Ovary (tissue), 9 donors: ENCODE results near the gene ZNF296. TPM values are rescaled to one million over a fixed set of nuclear protein-coding genes. Genes with fewer than 3 reads are reported as not detected.
"Not testable (repeated sequence)": the region's sequence is repeated elsewhere in the genome, so short reads cannot be mapped to it uniquely, and the experiment has no call there.

ENCODE experiments used
- DNase-seq, 5 donors: peaks; one replicate each; pipeline ENCODE4 v3.0.0-alpha.2; 2019 to 2020
- H3K27ac ChIP-seq, 2 donors: fragments of 200-600 bp; one replicate each; pipeline versions ENCODE4 v1.5.1 to v1.8.0; 2019 to 2022
- H3K27me3 ChIP-seq: fragments of 200-600 bp; one replicate; pipeline ENCODE4 v1.8.0; 2022
- H3K36me3 ChIP-seq: fragments of 200-600 bp; sonication (generic); one replicate; pipeline ENCODE4 v1.5.1; 2019
- H3K4me1 ChIP-seq: one replicate; pipeline ENCODE4 v1.8.1; 2013; ENCODE audit warnings: mild to moderate bottlenecking, moderate library complexity; ENCODE audit not compliant: insufficient read depth
- H3K4me3 ChIP-seq: fragments of 200-600 bp; sonication (generic); one replicate; pipeline ENCODE4 v1.5.1; 2017
- H3K9me3 ChIP-seq, 2 donors: fragments of 200-600 bp in 1 of 2; sonication (generic) in 1 of 2; one replicate each; pipeline versions ENCODE4 v1.5.1 to v1.8.1; 2013 to 2019; ENCODE audit warnings: mild to moderate bottlenecking in 1 of 2, moderate library complexity in 1 of 2
- EP300 ChIP-seq: sonication (generic); formaldehyde crosslinking; IDR thresholded peaks from one replicate; pipeline ENCODE4 v1.6.1; 2017; ENCODE audit warnings: antibody characterized with exemption
- POLR2A ChIP-seq: fragments of 450-650 bp; IDR thresholded peaks from one replicate; pipeline ENCODE4 v1.6.1; 2017; ENCODE audit warnings: antibody characterized with exemption, mild to moderate bottlenecking, moderate library complexity
- WGBS, 3 donors: extraction: QIAGEN DNeasy Blood & Tissue Kit in 1 of 3; methylation state at CpG; one replicate each; pipeline versions ENCODE4 v1.1.5 to v1.1.7; 2013 to 2017; 5-methylcytosine and 5-hydroxymethylcytosine counted together
- intact Hi-C, 4 donors: fragments of 100-400 bp; cut with DNase I; formaldehyde crosslinking; loops; one replicate each; pipeline versions ENCODE4 v1.11.0 to v1.15.1; 2022 to 2023
- polyA plus RNA-seq, 2 donors: library from polyadenylated mRNA; stranded (reverse); fragments of 200-250 nt in 1 of 2; fragments of 350-450 nt in 1 of 2; fragmentation: Illumina TruSeq in 1 of 2; extraction: RNeasy Lipid Tissue Mini Kit (QIAGEN cat#74804) in 1 of 2; gene quantifications; one replicate each; pipeline ENCODE4 v1.2.3, GENCODE V29; 2013 to 2014
- total RNA-seq, 7 donors: library from RNA; depleted of rRNA in 2 of 7; stranded (reverse); fragments of >200 nt in 2 of 7; fragmentation: NEBNext Ultra II Directional in 3 of 7; extraction: Animal tissue kit (Norgen Biotek cat#: 25700) in 3 of 7; gene quantifications; one replicate each; pipeline versions ENCODE4 v1.1.0 to v1.2.4, GENCODE V29; 2016 to 2023
- TF ChIP-seq, protein P1 (sequence below), 3 donors: fragments of 450-650 bp in 2 of 3; fragments of 200-600 bp in 1 of 3; IDR thresholded peaks; one replicate each; pipeline versions ENCODE4 v1.5.1 to v1.8.0; 2016 to 2022; ENCODE audit warnings: antibody characterized with exemption in 3 of 3, mild to moderate bottlenecking in 1 of 3
- donor health status: DM: no; HTN: no; CAD: no; lungs with moderate emphysema.
- donor health status: DM: no; HTN: no; CAD: no.
- donor health status: Bipolar disorder and iron deficiency.
- donor health status: DM: yes; HTN: yes; CAD: no.
- donor health status: DM: no; HTN: no; CAD: no.
- donor health status: DM: yes; HTN: yes; CAD: no.

Gene ZNF296
- total and polyA plus RNA-seq, 9 donors = 0.24 to 2.4 (median 0.41) TPM; not detected in 1

DNA sequence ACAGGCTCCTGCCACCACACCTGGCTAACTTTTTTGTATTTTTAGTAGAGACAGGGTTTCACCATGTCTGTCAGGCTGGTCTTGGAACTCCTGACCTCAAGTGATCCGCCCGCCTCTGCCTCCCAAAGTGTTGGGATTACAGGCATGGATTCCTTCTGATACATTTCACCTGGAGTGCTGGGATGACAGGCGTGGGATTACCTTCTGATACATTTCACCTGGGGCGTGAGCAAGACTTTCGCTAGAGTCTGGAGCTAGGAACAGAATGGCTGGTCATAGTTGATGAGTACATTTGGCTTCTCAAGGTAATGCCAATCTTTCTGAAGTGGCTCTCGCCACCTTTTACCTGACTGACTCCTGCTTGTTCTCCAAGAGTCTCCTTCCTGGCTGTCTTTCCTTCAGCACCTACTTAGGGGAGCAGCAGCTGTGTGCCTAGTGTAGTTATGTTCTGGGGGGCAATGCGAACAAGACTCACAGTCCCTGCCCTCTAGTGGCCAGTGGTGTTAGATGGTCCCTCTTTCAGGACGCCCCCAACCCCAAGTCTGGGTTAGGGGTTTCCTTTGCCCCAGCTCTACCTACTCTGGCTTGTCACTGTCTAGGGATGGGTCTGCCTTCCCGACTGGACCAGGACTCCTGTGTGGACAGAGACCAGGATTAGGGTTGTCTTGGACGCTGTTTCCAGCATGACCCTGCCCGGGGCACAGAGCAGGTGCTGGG lies 36.0 kb upstream of the ZNF296 start:
- Histone ChIP-seq H3K27me3 (no peaks in the 10 kb centered on the region), H3K36me3 (no peaks in the 10 kb centered on the region), H3K27ac (no peak overlapping the region), H3K9me3 (no peaks in the 10 kb centered on the region), H3K4me3 (no peak overlapping the region), H3K4me1 (peaks cover 1% of the 10 kb centered on the region)
- DNase-seq = no peak
- WGBS, 3 donors = 89 to 93% (median 93%) methylated on average over 10 to 11 of the region's 11 CpGs
- TF ChIP-seq, protein P1, sequence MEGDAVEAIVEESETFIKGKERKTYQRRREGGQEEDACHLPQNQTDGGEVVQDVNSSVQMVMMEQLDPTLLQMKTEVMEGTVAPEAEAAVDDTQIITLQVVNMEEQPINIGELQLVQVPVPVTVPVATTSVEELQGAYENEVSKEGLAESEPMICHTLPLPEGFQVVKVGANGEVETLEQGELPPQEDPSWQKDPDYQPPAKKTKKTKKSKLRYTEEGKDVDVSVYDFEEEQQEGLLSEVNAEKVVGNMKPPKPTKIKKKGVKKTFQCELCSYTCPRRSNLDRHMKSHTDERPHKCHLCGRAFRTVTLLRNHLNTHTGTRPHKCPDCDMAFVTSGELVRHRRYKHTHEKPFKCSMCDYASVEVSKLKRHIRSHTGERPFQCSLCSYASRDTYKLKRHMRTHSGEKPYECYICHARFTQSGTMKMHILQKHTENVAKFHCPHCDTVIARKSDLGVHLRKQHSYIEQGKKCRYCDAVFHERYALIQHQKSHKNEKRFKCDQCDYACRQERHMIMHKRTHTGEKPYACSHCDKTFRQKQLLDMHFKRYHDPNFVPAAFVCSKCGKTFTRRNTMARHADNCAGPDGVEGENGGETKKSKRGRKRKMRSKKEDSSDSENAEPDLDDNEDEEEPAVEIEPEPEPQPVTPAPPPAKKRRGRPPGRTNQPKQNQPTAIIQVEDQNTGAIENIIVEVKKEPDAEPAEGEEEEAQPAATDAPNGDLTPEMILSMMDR (IDR thresholded peaks at IDR 0.05) = no peak
- TF ChIP-seq POLR2A = no peak
- TF ChIP-seq EP300 = no peak
- intact Hi-C loops = no loop called here

DNA sequence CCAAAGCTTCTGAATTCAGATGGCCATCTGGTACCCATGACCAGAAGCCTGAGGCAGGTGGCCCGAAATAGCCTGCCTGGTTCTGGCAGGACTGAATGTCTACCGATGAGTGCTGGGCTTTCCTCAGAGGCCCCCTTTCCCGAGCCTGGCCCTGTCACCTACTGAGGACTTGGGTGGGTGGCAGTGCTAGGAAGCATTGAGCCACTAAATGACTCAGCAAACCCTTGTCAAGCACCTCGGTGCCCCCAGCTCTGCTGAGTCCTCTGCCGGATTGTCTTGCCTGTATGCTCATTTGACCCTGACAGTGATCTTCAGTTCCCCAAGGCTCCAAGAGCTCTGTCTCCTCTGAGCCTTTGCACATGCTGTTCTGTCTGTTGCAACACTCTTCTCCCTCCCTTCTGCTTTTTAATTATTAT lies 34.6 kb upstream of the ZNF296 start:
- no peaks in the 10 kb centered on the region for H3K36me3 ChIP-seq
- WGBS, 3 donors = 83% methylated on average over 5 of the region's 5 CpGs
- DNase-seq = no peak
- H3K9me3 ChIP-seq = no peaks in the 10 kb centered on the region
- H3K4me1 ChIP-seq = no peaks in the 10 kb centered on the region
- H3K27ac ChIP-seq = no peak overlapping the region
- TF ChIP-seq POLR2A (no peak), EP300 (no peak)
- TF ChIP-seq, protein P1 (IDR thresholded peaks at IDR 0.05) = no peak
- H3K27me3 ChIP-seq = no peaks in the 10 kb centered on the region
- H3K4me3 ChIP-seq = no peak overlapping the region
- intact Hi-C loops = no loop called here

DNA sequence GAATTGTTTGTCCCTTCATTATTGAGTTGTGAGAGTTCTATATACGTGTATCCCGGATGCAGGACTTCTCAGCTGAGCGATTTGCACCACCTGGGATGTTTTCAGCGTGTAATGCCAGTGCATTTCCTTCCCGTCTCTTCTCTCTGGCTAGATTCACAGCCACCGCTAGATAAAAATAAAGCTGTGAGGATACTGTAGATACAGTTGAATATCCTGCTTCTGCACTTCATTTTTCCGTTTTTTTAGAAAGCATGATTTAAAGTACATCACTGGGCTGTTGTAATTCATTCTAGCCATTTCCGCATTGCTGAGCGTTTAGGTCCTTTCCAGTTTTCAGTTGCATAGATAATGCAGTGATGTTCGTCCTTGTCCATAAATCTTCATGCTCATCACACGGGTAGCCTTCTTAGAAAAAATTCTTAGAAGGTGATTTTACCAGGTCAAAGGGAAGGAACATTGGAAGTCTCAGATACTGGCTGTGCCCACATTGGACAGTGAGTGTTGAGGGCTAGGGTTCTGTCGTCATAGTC lies 31.4 kb upstream of the ZNF296 start:
- no peak overlapping the region for H3K27ac ChIP-seq
- no peaks in the 10 kb centered on the region for H3K36me3 ChIP-seq
- no peaks in the 10 kb centered on the region for H3K27me3 ChIP-seq
- intact Hi-C loops = no loop called here
- DNase-seq = no peak
- no peaks in the 10 kb centered on the region for H3K9me3 ChIP-seq
- H3K4me3 ChIP-seq = no peak overlapping the region
- peaks cover 9% of the 10 kb centered on the region for H3K4me1 ChIP-seq
- TF ChIP-seq, protein P1 (IDR thresholded peaks at IDR 0.05) = no peak
- TF ChIP-seq POLR2A = no peak
- no peak for TF ChIP-seq EP300
- 57 to 71% (median 71%) methylated on average over 12 of the region's 12 CpGs for WGBS, 3 donors

DNA sequence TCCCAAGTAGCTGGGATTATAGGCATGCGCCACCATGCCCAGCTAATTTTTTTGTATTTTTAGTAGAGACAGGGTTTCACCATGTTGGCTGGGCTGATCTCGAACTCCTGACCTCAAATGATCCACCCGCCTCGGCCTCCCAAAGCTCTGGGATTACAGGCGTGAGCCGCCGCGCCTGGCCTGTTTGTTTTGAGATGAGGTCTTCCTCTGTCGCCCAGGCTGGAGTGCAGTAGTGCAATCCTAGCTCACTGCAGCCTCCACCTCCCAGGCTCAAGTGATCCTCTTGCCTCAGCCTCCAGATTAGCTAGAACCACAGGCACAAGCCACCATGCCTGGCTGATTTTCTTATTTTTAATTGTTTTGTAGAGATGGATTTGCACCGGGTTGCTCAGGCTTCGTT lies 30.1 kb upstream of the ZNF296 start:
- intact Hi-C loops, H3K9me3 ChIP-seq, H3K27me3 ChIP-seq, DNase-seq, H3K4me3 ChIP-seq, H3K36me3 ChIP-seq, H3K27ac ChIP-seq: not testable (repeated sequence)
- 87 to 93% (median 90%) methylated on average over 11 of the region's 11 CpGs for WGBS, 3 donors
- H3K4me1 ChIP-seq = peaks cover 13% of the 10 kb centered on the region

DNA sequence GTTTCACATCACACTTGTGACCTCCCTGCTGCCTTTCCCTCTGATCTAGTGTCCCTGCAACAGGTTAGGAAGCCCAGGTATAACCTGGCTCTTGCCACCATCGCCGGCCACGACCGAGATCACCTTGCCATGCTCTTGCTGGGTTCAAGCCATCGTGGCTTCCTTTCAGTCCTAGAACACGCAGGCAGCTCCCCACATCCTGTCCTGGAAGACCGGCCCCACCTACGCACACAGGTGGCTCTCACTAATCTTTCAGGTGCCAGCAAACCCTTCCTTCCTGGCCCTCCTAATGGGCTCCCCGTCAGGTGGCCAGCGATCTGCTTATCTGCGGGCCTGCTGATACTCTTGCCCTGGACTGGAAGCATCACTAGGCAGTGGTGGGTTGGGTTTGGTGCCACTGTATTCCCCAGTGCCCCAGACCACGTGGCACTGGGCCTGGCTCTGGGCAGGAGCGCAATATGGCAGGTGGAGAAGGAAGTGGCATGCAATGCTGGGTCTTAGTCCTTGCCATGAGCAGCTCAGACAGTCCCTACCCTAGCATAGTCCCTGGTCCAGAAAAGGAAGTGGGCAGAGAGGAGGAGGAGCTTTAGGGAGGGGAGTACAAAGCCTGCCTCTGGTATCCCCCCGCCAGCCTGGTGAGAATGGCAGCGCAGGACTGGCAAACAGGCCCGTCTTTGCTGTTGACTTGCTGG lies 28.5 kb upstream of the ZNF296 start:
- Histone ChIP-seq H3K4me1 (peaks cover 13% of the 10 kb centered on the region), H3K27me3 (no peaks in the 10 kb centered on the region), H3K36me3 (no peaks in the 10 kb centered on the region), H3K4me3 (no peak overlapping the region), H3K27ac (no peak overlapping the region), H3K9me3 (no peaks in the 10 kb centered on the region)
- DNase-seq = no peak
- TF ChIP-seq POLR2A (no peak), EP300 (no peak)
- TF ChIP-seq, protein P1 (IDR thresholded peaks at IDR 0.05) = no peak
- WGBS, 3 donors = 86 to 88% (median 87%) methylated on average over 16 of the region's 16 CpGs
- intact Hi-C loops = no loop called here
